ENCODE results near the gene AASDH. TPM values are rescaled to one million over a fixed set of nuclear protein-coding genes. Genes with fewer than 3 reads are reported as not detected.

AASDH gene
- total and polyA plus RNA-seq, 2 of the 13 experiments (the other 11 are each of a cell fraction or from before 2014, with no cell fraction given): 12.6 to 14.1 TPM

DNA sequence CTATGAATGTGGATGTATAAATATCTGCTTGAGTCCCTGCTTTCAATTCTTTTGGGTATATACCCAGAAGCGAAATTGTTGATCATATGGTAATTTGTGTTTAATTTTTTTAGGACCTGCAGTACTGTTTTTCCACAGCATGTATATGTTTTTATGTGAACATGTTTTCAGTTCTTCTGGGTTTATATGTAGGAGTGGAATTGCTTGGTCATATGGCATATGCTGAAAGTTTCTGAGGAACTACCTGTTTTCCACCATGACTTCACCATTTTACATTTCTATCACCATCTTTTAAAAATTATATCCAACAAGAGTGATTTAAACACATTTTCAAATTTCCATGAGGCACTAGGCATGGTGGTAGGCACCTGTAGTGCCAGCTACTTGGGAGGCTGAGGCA lies 39.9 kb upstream of the AASDH start (continued):
- TF ChIP-seq, protein P1, sequence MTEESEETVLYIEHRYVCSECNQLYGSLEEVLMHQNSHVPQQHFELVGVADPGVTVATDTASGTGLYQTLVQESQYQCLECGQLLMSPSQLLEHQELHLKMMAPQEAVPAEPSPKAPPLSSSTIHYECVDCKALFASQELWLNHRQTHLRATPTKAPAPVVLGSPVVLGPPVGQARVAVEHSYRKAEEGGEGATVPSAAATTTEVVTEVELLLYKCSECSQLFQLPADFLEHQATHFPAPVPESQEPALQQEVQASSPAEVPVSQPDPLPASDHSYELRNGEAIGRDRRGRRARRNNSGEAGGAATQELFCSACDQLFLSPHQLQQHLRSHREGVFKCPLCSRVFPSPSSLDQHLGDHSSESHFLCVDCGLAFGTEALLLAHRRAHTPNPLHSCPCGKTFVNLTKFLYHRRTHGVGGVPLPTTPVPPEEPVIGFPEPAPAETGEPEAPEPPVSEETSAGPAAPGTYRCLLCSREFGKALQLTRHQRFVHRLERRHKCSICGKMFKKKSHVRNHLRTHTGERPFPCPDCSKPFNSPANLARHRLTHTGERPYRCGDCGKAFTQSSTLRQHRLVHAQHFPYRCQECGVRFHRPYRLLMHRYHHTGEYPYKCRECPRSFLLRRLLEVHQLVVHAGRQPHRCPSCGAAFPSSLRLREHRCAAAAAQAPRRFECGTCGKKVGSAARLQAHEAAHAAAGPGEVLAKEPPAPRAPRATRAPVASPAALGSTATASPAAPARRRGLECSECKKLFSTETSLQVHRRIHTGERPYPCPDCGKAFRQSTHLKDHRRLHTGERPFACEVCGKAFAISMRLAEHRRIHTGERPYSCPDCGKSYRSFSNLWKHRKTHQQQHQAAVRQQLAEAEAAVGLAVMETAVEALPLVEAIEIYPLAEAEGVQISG (CRISPR knock-in tag; IDR thresholded peaks at IDR 0.05): no peak
- TF ChIP-seq NR1H2 (CRISPR knock-in tag; IDR thresholded peaks at IDR 0.05; ENCODE audit: borderline replicate concordance, low read depth) (no peak), RAD21 (CRISPR knock-in tag; IDR thresholded peaks at IDR 0.05) (no peak), ZKSCAN8 (CRISPR knock-in tag; IDR thresholded peaks at IDR 0.05; ENCODE audit: borderline replicate concordance) (no peak), PAF1 (CRISPR knock-in tag; IDR thresholded peaks at IDR 0.05) (no peak), MED8 (CRISPR knock-in tag; IDR thresholded peaks at IDR 0.05; ENCODE audit: insufficient replicate concordance) (no peak)

DNA sequence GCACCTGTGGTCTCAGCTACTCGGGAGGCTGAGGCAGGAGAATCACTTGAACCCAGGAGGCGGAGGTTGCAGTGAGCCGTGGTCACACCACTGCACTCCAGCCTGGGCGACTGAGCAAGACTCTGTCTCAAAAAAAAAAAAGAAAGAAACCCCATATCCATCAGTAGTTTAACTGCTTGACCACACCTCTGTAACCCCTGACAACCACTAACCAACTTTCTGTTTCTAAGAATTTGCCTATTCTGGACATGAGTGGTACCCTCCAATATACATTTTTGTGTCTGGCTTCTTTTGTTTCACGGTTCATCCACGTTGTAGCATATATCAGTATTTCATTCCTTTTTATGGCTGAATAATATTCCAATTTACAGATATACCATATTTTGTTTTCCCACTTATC lies 39.0 kb upstream of the AASDH start:
- 99% methylated on average over 6 of the region's 6 CpGs for WGBS (ENCODE audit: low lambda C conversion rate)
- intact Hi-C loops (cut with micrococcal nuclease; ENCODE audit: unreplicated experiment) (loop anchor here (5.0 to 10.0 kb wide), 2 partner anchors 41 to 409 kb away; partner anchors contain the start of gene SRP72), in situ Hi-C loops (cut with HindIII; ENCODE audit: extremely low pct_ligation_motif_present, low pct_unique_long_range_greater_than_20kb) (no loop called here)
- Histone ChIP-seq H3K4me3 (replicated peaks in 1 of 3; ENCODE audit: insufficient read depth in 1 of 3, low read depth in 2 of 3, low read length in 3 of 3) (no peak overlapping the region), H3K4me1 (ENCODE audit: insufficient read depth, low read length) (peaks cover 39% of the 10 kb centered on the region), H3K4me2 (ENCODE audit: low read depth, low read length) (no peak overlapping the region), H3K27ac (ENCODE audit: extremely low read length, insufficient read depth, low read length) (no peak overlapping the region), H3K36me3 (replicated peaks in 1 of 2; ENCODE audit: control insufficient read depth in 1 of 2, insufficient read depth in 2 of 2, low read length in 2 of 2) (no peaks in the 10 kb centered on the region; a peak in 1 of 5 replicates), H3K9ac (ENCODE audit: insufficient read depth, low read depth, low read length) (no peak overlapping the region), H3K9me3 (ENCODE audit: low read length) (no peaks in the 10 kb centered on the region), H2AFZ (ENCODE audit: low read length) (no peak overlapping the region), H3K79me2 (ENCODE audit: insufficient read depth, low read length) (peaks cover 100% of the 10 kb centered on the region), H4K20me1 (ENCODE audit: insufficient read depth, low read length) (peaks cover 22% of the 10 kb centered on the region; the same call in 1 of the 2 replicates), H3K27me3 (ENCODE audit: control insufficient read depth in 1 of 2, insufficient read depth in 2 of 2, low read length in 2 of 2) (no peaks in the 10 kb centered on the region)
- no peak for ATAC-seq
- ChIA-PET CTCF (ENCODE audit: low intra/inter-chr PET ratio, low total read pairs) (interaction anchor here (2.0 kb wide), 1 partner anchor 118 kb away, joined by 12 read pairs; no protein-coding TSS in a partner anchor), POLR2A (interaction anchor here (2.3 kb wide), 1 partner anchor 9 kb away, joined by 8 read pairs; the partner anchor contains the start of genes PAICS and PPAT)
- FAIRE-seq: no peak
- BruUV-seq (replicated peaks): no TSS peak
- DNase-seq (ENCODE audit: low spot score): no peak
- TF ChIP-seq JUND (CRISPR knock-in tag; IDR thresholded peaks at IDR 0.05) (no peak), HNRNPLL (IDR thresholded peaks at IDR 0.05; ENCODE audit: low read depth, low read length, poor library complexity, severe bottlenecking) (no peak), ZNF619 (CRISPR knock-in tag; IDR thresholded peaks at IDR 0.05) (no peak), CREM (IDR thresholded peaks at IDR 0.05) (no peak), CREM (CRISPR knock-in tag; IDR thresholded peaks at IDR 0.05) (no peak), KDM3A (CRISPR knock-in tag; IDR thresholded peaks at IDR 0.05; ENCODE audit: low read depth) (no peak), MIER3 (CRISPR knock-in tag; IDR thresholded peaks at IDR 0.05; ENCODE audit: borderline replicate concordance) (no peak), RCOR2 (CRISPR knock-in tag; IDR thresholded peaks at IDR 0.05) (no peak), YY1 (IDR thresholded peaks at IDR 0.05; ENCODE audit: insufficient read depth, insufficient replicate concordance, low read depth, low read length) (no peak), ZSCAN9 (CRISPR knock-in tag; IDR thresholded peaks at IDR 0.05; ENCODE audit: borderline replicate concordance) (no peak)
- TF ChIP-seq, protein P2, sequence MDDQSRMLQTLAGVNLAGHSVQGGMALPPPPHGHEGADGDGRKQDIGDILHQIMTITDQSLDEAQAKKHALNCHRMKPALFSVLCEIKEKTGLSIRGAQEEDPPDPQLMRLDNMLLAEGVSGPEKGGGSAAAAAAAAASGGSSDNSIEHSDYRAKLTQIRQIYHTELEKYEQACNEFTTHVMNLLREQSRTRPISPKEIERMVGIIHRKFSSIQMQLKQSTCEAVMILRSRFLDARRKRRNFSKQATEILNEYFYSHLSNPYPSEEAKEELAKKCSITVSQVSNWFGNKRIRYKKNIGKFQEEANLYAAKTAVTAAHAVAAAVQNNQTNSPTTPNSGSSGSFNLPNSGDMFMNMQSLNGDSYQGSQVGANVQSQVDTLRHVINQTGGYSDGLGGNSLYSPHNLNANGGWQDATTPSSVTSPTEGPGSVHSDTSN (CRISPR knock-in tag; IDR thresholded peaks at IDR 0.05; ENCODE audit: borderline replicate concordance): no peak
- TF ChIP-seq, protein P3, sequence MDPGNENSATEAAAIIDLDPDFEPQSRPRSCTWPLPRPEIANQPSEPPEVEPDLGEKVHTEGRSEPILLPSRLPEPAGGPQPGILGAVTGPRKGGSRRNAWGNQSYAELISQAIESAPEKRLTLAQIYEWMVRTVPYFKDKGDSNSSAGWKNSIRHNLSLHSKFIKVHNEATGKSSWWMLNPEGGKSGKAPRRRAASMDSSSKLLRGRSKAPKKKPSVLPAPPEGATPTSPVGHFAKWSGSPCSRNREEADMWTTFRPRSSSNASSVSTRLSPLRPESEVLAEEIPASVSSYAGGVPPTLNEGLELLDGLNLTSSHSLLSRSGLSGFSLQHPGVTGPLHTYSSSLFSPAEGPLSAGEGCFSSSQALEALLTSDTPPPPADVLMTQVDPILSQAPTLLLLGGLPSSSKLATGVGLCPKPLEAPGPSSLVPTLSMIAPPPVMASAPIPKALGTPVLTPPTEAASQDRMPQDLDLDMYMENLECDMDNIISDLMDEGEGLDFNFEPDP (CRISPR knock-in tag; conservative IDR thresholded peaks at IDR 0.05): no peak

Measured in HepG2 (cell line).